OCI-LY1 (cell line): ENCODE results near the gene PPP1R14B.

Source experiments
- H2AFZ ChIP-seq: fragments of 200-600 bp; sonication (generic), shearing (Covaris generic); 2 replicates; pipeline ENCODE4 v1.6.0; 2014; ENCODE audit warnings: antibody characterized with exemption, mild to moderate bottlenecking, low read length
- H3F3A ChIP-seq: fragments of 200-600 bp; sonication (generic), shearing (Covaris generic); 2 replicates; pipeline ENCODE4 v1.6.0; 2014; ENCODE audit warnings: mild to moderate bottlenecking, antibody characterized with exemption, low read length, moderate library complexity; ENCODE audit not compliant: insufficient read depth
- H3K27ac ChIP-seq: fragments of 200-600 bp; sonication (generic); 2 replicates; pipeline ENCODE4 v1.5.1; 2014; ENCODE audit warnings: low read length, mixed run types, mild to moderate bottlenecking, low read depth; ENCODE audit not compliant: poor library complexity, severe bottlenecking
- H3K27me3 ChIP-seq: fragments of 200-600 bp; sonication (generic); 2 replicates; pipeline ENCODE4 v1.6.0; 2014; ENCODE audit warnings: antibody characterized with exemption, mild to moderate bottlenecking, low read length, moderate library complexity; ENCODE audit not compliant: insufficient read depth
- H3K36me3 ChIP-seq: fragments of 200-600 bp; sonication (generic); 2 replicates; pipeline ENCODE4 v1.6.1; 2014; ENCODE audit warnings: mild to moderate bottlenecking, antibody characterized with exemption, low read length, moderate library complexity, mixed read lengths; ENCODE audit not compliant: insufficient read depth
- H3K4me1 ChIP-seq: fragments of 200-600 bp; sonication (generic); 2 replicates; pipeline ENCODE4 v1.5.1; 2014; ENCODE audit warnings: mild to moderate bottlenecking, low read length, moderate library complexity; ENCODE audit not compliant: insufficient read depth, severe bottlenecking
- H3K4me2 ChIP-seq: fragments of 200-600 bp; sonication (generic), shearing (Covaris generic); 2 replicates; pipeline ENCODE4 v1.6.1; 2014; ENCODE audit warnings: low read length
- H3K4me3 ChIP-seq: fragments of 200-600 bp; sonication (generic); 2 replicates; pipeline ENCODE4 v1.5.1; 2014; ENCODE audit warnings: low read length, low read depth, mild to moderate bottlenecking, mixed read lengths; ENCODE audit not compliant: poor library complexity, severe bottlenecking
- H3K79me2 ChIP-seq: fragments of 200-600 bp; shearing (Covaris generic); 2 replicates; pipeline ENCODE4 v1.6.1; 2016; ENCODE audit warnings: mixed run types, low read length, mixed read lengths; ENCODE audit not compliant: insufficient read depth
- H3K9ac ChIP-seq: fragments of 200-600 bp; sonication (generic), shearing (Covaris generic); 2 replicates; pipeline ENCODE4 v1.6.1; 2014; ENCODE audit warnings: mild to moderate bottlenecking, low read length, mixed read lengths
- H3K9me2 ChIP-seq: fragments of 200-600 bp; sonication (generic), shearing (Covaris generic); 2 replicates; pipeline ENCODE4 v1.6.1; 2014; ENCODE audit warnings: low read depth, mild to moderate bottlenecking, low read length, mixed read lengths
- H3K9me3 ChIP-seq: fragments of 200-600 bp; shearing (Covaris generic); 2 replicates; pipeline ENCODE4 v1.6.1; 2014; ENCODE audit warnings: low read length, mixed read lengths
- H4K20me1 ChIP-seq: fragments of 200-600 bp; sonication (generic), shearing (Covaris generic); 2 replicates; pipeline ENCODE4 v1.6.0; 2016; ENCODE audit warnings: mild to moderate bottlenecking, low read length; ENCODE audit not compliant: insufficient read depth
- CTCF ChIP-seq: fragments of 200-600 bp; sonication (generic), shearing (Covaris generic); IDR thresholded peaks from 2 replicates; pipeline ENCODE4 v1.5.1; 2017; ENCODE audit warnings: mild to moderate bottlenecking, antibody characterized with exemption, low read length, moderate library complexity, mixed read lengths
- EZH2 ChIP-seq: fragments of 200-600 bp; sonication (generic), shearing (Covaris generic); IDR thresholded peaks from 2 replicates; pipeline ENCODE4 v1.8.0; 2017; ENCODE audit warnings: borderline replicate concordance, mixed run types, mild to moderate bottlenecking, antibody characterized with exemption, low read length, moderate library complexity, mixed read lengths

The PPP1R14B gene

GRCh38 chr11:64240435-64241240 lies 6.1 kb downstream of the PPP1R14B start, which contains the start of gene FKBP2:
Gene FKBP2, plus strand, starts transcription at chr11:64241095. Its CDS starts 1,293 bp downstream, at chr11:64242388.
- Histone ChIP-seq H2AFZ (no peak within 1 kb of the TSS), H3K79me2 (no peaks in the 10 kb centered on the region; the same call in 1 of the 2 replicates), H4K20me1 (no peaks in the 10 kb centered on the region), H3K4me3 (peak within 1 kb of the TSS; percentile 77), H3K9me2 (no peaks in the 10 kb centered on the region), H3K9me3 (no peaks in the 10 kb centered on the region), H3K36me3 (peaks cover 33% of the 10 kb centered on the region; the same call in 1 of the 2 replicates), H3K4me1 (peaks cover 76% of the 10 kb centered on the region), H3K4me2 (peak within 1 kb of the TSS; percentile 91), H3K27ac (peak within 1 kb of the TSS; percentile 98), H3K27me3 (no peaks in the 10 kb centered on the region), H3F3A (peaks cover 18% of the 10 kb centered on the region; the same call in 1 of the 2 replicates), H3K9ac (peak within 1 kb of the TSS; percentile 93)
- TF ChIP-seq CTCF (no peak), EZH2 (no peak)

GRCh38 chr11:64239662-64240434 lies 6.9 kb downstream of the PPP1R14B start:
- H3K4me3 ChIP-seq, result peak overlapping the region; percentile 77
- H3K27ac ChIP-seq, result peak overlapping the region; percentile 98
- peaks cover 76% of the 10 kb centered on the region for H3K4me1 ChIP-seq
- H3K79me2 ChIP-seq, result no peaks in the 10 kb centered on the region
- no peak for TF ChIP-seq CTCF
- H3K9me3 ChIP-seq, result no peaks in the 10 kb centered on the region
- H3K36me3 ChIP-seq, result peaks cover 33% of the 10 kb centered on the region; the same call in 1 of the 2 replicates
- peak overlapping the region; percentile 93 for H3K9ac ChIP-seq
- peak overlapping the region; percentile 91 for H3K4me2 ChIP-seq
- no peak overlapping the region for H2AFZ ChIP-seq
- no peaks in the 10 kb centered on the region for H3K9me2 ChIP-seq
- no peaks in the 10 kb centered on the region for H3K27me3 ChIP-seq
- H4K20me1 ChIP-seq, result no peaks in the 10 kb centered on the region
- peaks cover 18% of the 10 kb centered on the region; the same call in 1 of the 2 replicates for H3F3A ChIP-seq

GRCh38 chr11:64238999-64239398 lies 7.7 kb downstream of the PPP1R14B start:
- no peak overlapping the region for H2AFZ ChIP-seq
- H3F3A ChIP-seq, result peaks cover 18% of the 10 kb centered on the region; the same call in 1 of the 2 replicates
- H3K9ac ChIP-seq, result peak overlapping the region; percentile 93
- no peaks in the 10 kb centered on the region for H3K9me3 ChIP-seq
- H3K36me3 ChIP-seq, result peaks cover 27% of the 10 kb centered on the region; the same call in 1 of the 2 replicates
- TF ChIP-seq EZH2 (no peak), CTCF (no peak)
- H3K27ac ChIP-seq, result peak overlapping the region; percentile 98
- H3K4me3 ChIP-seq, result no peak overlapping the region
- H3K9me2 ChIP-seq, result no peaks in the 10 kb centered on the region
- H4K20me1 ChIP-seq, result no peaks in the 10 kb centered on the region
- no peaks in the 10 kb centered on the region for H3K79me2 ChIP-seq
- peaks cover 72% of the 10 kb centered on the region for H3K4me1 ChIP-seq
- no peaks in the 10 kb centered on the region for H3K27me3 ChIP-seq
- peak overlapping the region; percentile 91; the same call in 1 of the 2 replicates for H3K4me2 ChIP-seq
